HG03196 (cell line): ENCODE results near the gene DHX36.

Source experiments
- ATAC-seq: cut with Tn5 transposase; IDR thresholded peaks from one replicate; pipeline ENCODE4 v1.9.1; 2021; ENCODE audit not compliant: unreplicated experiment

The DHX36 gene

DNA sequence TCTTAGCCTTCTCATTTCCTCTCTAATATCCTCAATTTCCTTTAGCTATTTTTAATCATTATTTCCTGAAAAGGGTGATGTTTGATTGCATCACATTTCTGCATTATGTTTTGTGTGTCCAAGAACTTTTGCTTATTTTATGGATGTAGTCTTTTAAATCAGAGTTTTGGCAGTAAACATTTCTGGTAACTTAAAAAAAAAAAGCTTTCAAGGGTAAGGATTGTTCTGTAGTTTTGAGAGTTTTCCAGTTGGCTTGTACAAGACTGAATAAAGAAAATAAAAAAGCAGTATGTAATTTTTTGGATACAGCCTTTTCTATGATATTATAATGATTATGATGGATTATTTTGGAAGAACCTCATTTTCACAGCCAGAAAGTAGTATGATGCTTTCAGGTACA lies 99.4 kb downstream of the DHX36 start:
- ATAC-seq: no peak

DNA sequence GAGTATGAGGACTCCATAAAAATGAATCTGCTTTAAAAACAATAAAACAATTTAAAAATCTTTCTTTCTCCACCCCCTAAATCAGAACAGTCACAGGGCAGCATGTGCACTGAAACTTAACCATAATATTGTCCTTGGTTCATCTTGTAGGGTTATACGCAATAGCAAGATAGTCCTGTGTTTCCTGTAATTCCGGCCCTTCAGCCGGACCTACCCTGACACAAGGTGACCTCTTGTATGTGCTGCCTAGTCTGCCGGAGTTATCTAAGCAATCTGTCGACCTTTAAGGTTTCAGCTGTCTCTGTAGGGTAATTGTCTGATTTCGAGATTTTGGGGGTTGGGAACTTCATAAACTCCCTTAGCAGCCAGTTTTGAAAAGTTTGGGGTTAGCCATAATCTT lies 99.9 kb downstream of the DHX36 start:
- no peak for ATAC-seq

DNA sequence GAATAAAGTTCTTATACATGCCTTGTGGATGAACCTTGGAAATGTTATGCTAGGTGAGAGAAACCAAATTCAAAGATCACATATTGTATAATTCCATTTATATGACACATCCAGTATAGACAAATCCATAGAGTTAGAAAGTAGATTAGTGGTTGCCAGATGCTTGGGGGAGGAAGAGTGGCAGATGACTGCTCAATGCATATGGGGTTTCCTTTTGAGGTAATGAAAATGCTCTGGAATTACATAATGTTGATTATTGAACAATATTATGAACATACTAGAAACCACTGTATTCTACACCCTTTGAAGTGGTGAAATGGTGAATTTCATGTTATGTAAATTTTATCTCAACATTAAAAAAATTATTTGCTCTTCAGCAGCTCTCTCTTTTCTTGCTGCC lies 100.8 kb downstream of the DHX36 start:
- no peak for ATAC-seq
